D721Med (cell line): ENCODE results near the gene OR1C1.
"Not testable (repeated sequence)": the region's sequence is repeated elsewhere in the genome, so short reads cannot be mapped to it uniquely, and the experiment has no call there.

ENCODE experiments used
- DNase-seq: peaks from one replicate; pipeline ENCODE4 v3.0.0; 2011; ENCODE audit warnings: low spot score; ENCODE audit not compliant: insufficient read length
- FAIRE-seq: peaks from 2 replicates; lab custom pipeline; 2011; peaks lifted over from hg19 to GRCh38; lab: Jason Lieb, UNC
- TF ChIP-seq, protein P1 (sequence below): IDR thresholded peaks from 2 replicates; pipeline ENCODE4 v1.5.1; 2012; ENCODE audit warnings: mild to moderate bottlenecking, control low read depth; ENCODE audit not compliant: insufficient read depth; ENCODE audit errors: missing control alignments

Gene OR1C1, protein sequence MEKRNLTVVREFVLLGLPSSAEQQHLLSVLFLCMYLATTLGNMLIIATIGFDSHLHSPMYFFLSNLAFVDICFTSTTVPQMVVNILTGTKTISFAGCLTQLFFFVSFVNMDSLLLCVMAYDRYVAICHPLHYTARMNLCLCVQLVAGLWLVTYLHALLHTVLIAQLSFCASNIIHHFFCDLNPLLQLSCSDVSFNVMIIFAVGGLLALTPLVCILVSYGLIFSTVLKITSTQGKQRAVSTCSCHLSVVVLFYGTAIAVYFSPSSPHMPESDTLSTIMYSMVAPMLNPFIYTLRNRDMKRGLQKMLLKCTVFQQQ

DNA sequence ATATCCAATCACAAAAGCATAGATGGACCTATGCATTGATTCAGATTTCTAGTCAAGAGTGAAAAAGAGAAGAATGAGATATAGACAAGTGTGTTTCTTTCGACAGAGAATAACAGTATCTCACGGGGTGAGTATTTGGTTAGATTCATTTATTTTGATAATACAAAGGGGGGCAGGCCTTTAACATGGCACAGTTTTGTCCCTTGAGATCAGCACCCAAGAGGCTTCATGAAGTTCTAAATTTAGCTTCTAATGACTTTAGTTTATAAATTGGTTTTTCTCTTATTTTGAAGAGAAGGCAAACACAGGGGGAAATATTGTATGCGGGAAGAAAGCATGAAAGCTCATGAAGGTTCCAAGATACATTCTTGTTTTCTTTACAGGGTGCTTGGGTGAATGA lies at the start of gene OR1C1:
Gene OR1C1, minus strand, starts transcription at position 101 of the 400 bp plus-strand sequence. CDS start 2,150 bp downstream, outside the sequence.
- DNase-seq (no peak), FAIRE-seq (no peak)

DNA sequence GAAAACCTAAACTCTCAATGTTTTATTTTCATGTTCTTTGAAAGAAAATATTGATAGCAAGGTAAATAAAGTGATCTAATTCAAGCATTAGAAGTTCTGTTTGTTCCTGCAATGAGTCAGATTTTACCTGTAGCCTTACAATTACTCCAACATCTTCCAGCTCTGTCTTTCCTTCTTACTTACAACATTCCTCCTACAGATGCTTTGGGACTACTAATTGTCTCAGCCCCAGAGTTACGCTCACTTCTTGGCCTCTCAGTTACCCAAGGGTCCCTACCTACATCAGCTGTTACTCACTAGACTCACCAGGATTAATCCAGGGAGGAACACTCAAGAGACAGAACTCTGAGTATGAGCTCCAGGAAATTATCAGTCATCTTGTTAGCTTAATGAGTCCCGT lies 37.2 kb upstream of the OR1C1 start:
- TF ChIP-seq, protein P1, sequence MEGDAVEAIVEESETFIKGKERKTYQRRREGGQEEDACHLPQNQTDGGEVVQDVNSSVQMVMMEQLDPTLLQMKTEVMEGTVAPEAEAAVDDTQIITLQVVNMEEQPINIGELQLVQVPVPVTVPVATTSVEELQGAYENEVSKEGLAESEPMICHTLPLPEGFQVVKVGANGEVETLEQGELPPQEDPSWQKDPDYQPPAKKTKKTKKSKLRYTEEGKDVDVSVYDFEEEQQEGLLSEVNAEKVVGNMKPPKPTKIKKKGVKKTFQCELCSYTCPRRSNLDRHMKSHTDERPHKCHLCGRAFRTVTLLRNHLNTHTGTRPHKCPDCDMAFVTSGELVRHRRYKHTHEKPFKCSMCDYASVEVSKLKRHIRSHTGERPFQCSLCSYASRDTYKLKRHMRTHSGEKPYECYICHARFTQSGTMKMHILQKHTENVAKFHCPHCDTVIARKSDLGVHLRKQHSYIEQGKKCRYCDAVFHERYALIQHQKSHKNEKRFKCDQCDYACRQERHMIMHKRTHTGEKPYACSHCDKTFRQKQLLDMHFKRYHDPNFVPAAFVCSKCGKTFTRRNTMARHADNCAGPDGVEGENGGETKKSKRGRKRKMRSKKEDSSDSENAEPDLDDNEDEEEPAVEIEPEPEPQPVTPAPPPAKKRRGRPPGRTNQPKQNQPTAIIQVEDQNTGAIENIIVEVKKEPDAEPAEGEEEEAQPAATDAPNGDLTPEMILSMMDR: no peak
- DNase-seq (no peak), FAIRE-seq (no peak)

More for the DNA sequence above, at the start of gene OR1C1:
- TF ChIP-seq, protein P1: no peak

DNA sequence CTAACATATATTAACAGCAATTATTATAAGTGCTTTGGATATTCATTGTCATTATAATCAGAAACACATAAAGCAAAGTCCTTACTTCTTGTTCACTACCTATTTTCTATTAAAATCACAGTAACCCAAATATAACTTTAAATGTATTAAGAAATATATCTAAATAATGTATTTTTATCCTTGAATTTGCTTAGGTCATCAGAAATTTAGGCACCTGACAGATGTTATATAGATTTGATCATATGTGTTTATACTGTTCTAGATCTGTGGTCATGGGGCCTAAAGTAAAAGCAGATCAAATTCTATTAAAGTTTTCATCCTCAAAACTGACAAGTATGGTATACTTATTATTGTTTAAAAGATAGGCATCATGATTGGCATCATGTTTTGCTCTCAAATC lies 9.2 kb upstream of the OR1C1 start:
- TF ChIP-seq, protein P1: no peak
- DNase-seq (no peak), FAIRE-seq (no peak)

DNA sequence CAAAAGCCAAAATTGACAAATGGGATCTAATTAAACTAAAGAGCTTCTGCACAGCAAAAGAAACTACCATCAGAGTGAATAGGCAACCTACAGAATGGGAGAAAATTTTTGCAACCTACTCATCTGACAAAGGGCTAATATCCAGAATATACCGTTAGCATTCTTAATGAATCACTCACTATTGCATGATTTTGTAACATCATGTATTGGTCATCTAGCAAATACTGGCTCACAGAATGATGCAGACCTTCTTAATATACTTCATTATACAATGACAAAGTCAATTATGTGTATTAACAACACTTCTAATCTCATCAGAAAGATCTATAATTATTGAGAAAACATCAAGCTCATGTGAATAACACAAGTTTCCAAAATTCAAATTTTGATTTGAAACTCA lies 6.0 kb downstream of the OR1C1 start:
- not testable (repeated sequence) for DNase-seq, FAIRE-seq

DNA sequence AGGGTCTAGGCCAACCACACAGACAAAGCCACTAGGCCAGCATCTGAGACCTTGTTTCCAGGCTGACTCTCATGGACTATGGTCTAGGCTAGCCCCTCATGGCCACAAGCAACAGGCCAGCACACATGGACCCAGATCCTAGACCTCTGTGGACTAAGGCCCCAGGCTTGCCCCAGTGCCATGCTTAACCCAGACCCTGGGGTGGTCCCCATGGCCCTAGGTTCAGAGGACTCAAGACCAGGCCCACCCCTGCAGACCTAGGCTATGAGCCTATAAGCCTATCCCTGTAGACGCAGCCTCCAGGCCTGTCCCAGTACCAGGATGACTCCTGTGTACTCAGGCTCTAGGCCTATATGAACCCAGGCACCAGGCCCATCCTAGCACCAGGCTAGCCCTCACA lies 10.5 kb downstream of the OR1C1 start:
- DNase-seq (no peak), FAIRE-seq (no peak)
- TF ChIP-seq, protein P1: no peak

DNA sequence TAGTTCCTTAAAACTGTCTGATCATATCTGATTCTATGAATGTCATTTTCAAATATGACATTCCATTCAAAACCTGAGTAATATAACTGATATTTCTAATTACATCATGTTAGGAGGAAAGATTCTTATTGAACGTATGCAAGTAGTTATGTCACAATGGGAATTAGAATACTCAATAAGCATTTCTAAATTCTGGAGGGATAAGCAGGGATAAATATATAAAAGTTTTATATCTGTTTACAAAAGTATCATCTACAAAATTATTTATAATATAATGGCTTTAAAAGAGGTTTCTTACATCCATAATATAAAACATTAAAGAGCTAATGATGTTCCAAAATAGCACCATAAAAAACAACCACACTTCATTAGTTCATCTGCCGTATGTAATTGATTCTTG lies 12.3 kb downstream of the OR1C1 start, which contains the start of gene OR14A2:
Gene OR14A2, minus strand, starts transcription at position 101 of the 400 bp plus-strand sequence.
- DNase-seq (no peak), FAIRE-seq (no peak)
- TF ChIP-seq, protein P1: no peak

DNA sequence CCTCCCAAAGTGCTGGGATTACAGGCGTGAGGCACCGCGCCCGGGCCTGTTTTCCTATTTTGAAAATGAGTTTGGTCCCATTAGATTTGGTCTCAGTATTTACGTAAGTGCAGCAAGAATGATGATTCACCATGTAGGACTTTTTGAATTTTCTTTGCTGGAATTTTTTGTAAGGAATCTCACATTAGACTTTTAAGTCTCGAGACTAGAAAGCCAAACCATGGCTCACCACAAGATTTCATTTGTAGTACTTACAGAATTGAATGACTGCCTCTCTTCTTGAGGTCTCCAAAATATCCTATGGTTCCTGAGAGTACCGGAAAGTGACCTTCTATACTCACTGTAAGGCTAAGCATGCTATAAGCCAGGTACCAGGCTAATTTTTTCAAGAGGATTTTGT lies 12.7 kb downstream of the OR1C1 start:
- DNase-seq (no peak), FAIRE-seq (no peak)
- TF ChIP-seq, protein P1: no peak
